Gastroesophageal sphincter (tissue), 4 donors: Measurements from ENCODE around the gene OR6B1. TPM values are rescaled to one million over a fixed set of nuclear protein-coding genes. Genes with fewer than 3 reads are reported as not detected.

Experiments
- ATAC-seq: fragments of 150-250 bp; one replicate; pipeline ENCODE4 v1.9.1; 2016; ENCODE audit warnings: mild to moderate bottlenecking, moderate library complexity
- H3K27ac ChIP-seq, 4 donors: fragments of 200-600 bp; sonication (generic) in 3 of 4; 1 replicate in 3 of 4; 2 replicates in 1 of 4; pipeline ENCODE4 v1.5.1; 2016 to 2019
- H3K27me3 ChIP-seq: fragments of 200-600 bp; sonication (generic); one replicate; pipeline ENCODE4 v1.5.1; 2019
- H3K36me3 ChIP-seq, 2 donors: fragments of 200-600 bp; sonication (generic); one replicate each; pipeline ENCODE4 v1.5.1; 2019; ENCODE audit warnings: control low read depth in 1 of 2
- H3K4me1 ChIP-seq, 3 donors: fragments of 200-600 bp; sonication (generic); 1 replicate in 2 of 3; 2 replicates in 1 of 3; pipeline ENCODE4 v1.5.1; 2016 to 2019; ENCODE audit warnings: control low read depth in 2 of 3
- H3K4me3 ChIP-seq, 2 donors: fragments of 200-600 bp; sonication (generic); one replicate each; pipeline ENCODE4 v1.5.1; 2019; ENCODE audit warnings: mild to moderate bottlenecking in 1 of 2, moderate library complexity in 1 of 2
- H3K9me3 ChIP-seq, 3 donors: fragments of 200-600 bp; sonication (generic); one replicate each; pipeline ENCODE4 v1.5.1; 2017 to 2019; ENCODE audit warnings: control low read depth in 2 of 3
- CTCF ChIP-seq, 4 experiments: fragments of 200-600 bp in 2 of 4; fragments of 450-650 bp in 2 of 4; sonication (generic) in 1 of 4; IDR thresholded peaks; one replicate each; pipeline ENCODE4 v1.5.1; 2017 to 2019; ENCODE audit warnings: antibody characterized with exemption in 4 of 4, mild to moderate bottlenecking in 2 of 4, moderate library complexity in 2 of 4
- EP300 ChIP-seq: sonication (generic); formaldehyde crosslinking; IDR thresholded peaks from one replicate; pipeline ENCODE4 v1.6.1; 2017; ENCODE audit warnings: antibody characterized with exemption, mild to moderate bottlenecking
- POLR2A ChIP-seq, 2 donors: fragments of 450-650 bp; IDR thresholded peaks; one replicate each; pipeline ENCODE4 v1.6.1; 2017; ENCODE audit warnings: antibody characterized with exemption in 2 of 2, mild to moderate bottlenecking in 2 of 2, moderate library complexity in 1 of 2
- POLR2AphosphoS5 ChIP-seq: sonication (generic); formaldehyde crosslinking; IDR thresholded peaks from one replicate; pipeline ENCODE4 v1.6.1; 2017; ENCODE audit warnings: antibody characterized with exemption
- WGBS, 2 donors: methylation state at CpG; one replicate each; pipeline ENCODE4 v1.1.5; 2018; ENCODE audit warnings: low coverage in 1 of 2; 5-methylcytosine and 5-hydroxymethylcytosine counted together
- total RNA-seq, 4 donors: library from RNA; depleted of rRNA; stranded (reverse); fragments of >200 nt; gene quantifications; one replicate each; pipeline ENCODE4 v1.1.0, GENCODE V29; 2016

OR6B1 gene
- not detected for total RNA-seq

DNA sequence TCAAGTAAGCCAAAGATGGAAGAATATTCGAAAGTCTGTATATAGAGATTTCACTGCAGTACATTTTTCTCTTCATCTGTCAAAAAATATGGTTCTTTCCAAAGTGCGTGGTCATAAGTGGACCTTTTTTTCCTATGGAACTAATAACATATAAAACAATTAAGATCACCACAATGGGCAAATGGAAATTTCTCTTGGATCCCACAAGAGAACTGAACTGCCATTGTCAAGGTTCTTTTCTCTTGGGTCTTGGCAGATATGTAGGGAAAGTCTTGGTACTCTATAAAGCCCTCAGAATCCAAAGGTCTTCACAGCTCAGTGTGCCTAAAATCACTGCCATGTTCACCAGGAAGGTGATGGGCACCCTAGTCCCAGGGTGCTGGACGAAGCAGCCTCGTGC, at the start of gene OR6B1:
Gene OR6B1, plus strand, starts transcription at position 301 of the 400 bp plus-strand sequence. CDS start 3,677 bp downstream, outside the sequence.
- no peaks in the 10 kb centered on the region for H3K36me3 ChIP-seq
- no peak within 1 kb of the TSS for H3K27ac ChIP-seq
- no peak within 1 kb of the TSS for H3K4me3 ChIP-seq
- peaks cover 0 to 6% (median 0%) of the 10 kb centered on the region in 3 donors for H3K4me1 ChIP-seq
- ATAC-seq: no peak
- 88 to 91% methylated on average over 3 to 4 of the region's 4 CpGs for WGBS, 2 donors
- no peak for TF ChIP-seq CTCF (IDR thresholded peaks at IDR 0.05)
- no peak for TF ChIP-seq POLR2AphosphoS5
- TF ChIP-seq EP300: no peak
- TF ChIP-seq POLR2A (IDR thresholded peaks at IDR 0.05): no peak
- no peaks in the 10 kb centered on the region for H3K27me3 ChIP-seq
- H3K9me3 ChIP-seq: no peaks in the 10 kb centered on the region

DNA sequence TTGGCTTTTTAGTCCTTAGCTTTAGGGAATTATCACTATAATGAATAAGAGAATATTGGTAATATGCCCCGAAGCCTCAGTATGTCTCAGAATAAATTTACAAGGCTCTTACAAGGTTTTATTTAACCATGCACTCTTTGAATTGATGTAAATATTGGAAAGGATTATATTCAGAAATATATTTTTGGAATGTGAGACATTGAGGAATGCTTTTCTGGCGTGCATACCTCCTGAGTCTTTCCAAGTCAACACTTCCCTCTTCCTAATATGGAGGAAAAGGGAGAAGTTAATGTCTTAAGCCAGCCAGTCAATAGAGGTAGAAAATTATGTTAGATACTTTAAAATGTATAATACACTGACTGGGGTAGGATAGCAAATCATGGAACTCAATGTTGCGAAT, 46.7 kb upstream of the OR6B1 start:
- no peak overlapping the region for H3K4me3 ChIP-seq
- H3K36me3 ChIP-seq: no peaks in the 10 kb centered on the region
- peaks cover 0 to 7% (median 0%) of the 10 kb centered on the region in 3 donors for H3K4me1 ChIP-seq
- no peaks in the 10 kb centered on the region for H3K9me3 ChIP-seq
- 38 to 45% methylated on average over 3 of the region's 3 CpGs for WGBS, 2 donors
- H3K27ac ChIP-seq: no peak overlapping the region
- TF ChIP-seq EP300 (no peak), POLR2AphosphoS5 (no peak), CTCF (IDR thresholded peaks at IDR 0.05) (no peak), POLR2A (IDR thresholded peaks at IDR 0.05) (no peak)
- no peak for ATAC-seq
- H3K27me3 ChIP-seq: no peaks in the 10 kb centered on the region

DNA sequence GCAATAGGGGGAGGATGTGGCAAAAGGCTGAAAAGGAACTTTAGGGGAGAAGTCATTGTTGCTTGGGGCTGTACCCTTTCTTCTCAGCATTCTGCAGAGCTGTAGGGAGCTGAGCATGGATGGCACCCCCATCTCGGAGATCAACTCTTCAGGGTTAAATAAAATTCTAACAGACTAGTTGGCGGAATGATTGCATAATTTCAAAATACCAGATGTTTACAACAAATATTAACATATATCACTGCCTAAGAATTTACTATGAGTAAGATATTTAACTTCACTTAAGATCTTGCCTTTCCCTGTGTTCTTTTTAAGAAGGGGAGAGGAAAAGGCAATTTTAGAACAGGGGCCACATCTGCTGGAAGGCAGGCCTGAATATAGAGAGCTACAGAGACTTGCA, 46.0 kb upstream of the OR6B1 start:
- Histone ChIP-seq H3K4me3 (no peak overlapping the region), H3K36me3 (no peaks in the 10 kb centered on the region), H3K9me3 (no peaks in the 10 kb centered on the region), H3K27me3 (no peaks in the 10 kb centered on the region), H3K4me1 (peaks cover 0 to 7% (median 0%) of the 10 kb centered on the region in 3 donors), H3K27ac (no peak overlapping the region)
- ATAC-seq: no peak
- 79 to 89% methylated on average over 2 of the region's 2 CpGs for WGBS, 2 donors
- TF ChIP-seq EP300 (no peak), POLR2AphosphoS5 (no peak)

DNA sequence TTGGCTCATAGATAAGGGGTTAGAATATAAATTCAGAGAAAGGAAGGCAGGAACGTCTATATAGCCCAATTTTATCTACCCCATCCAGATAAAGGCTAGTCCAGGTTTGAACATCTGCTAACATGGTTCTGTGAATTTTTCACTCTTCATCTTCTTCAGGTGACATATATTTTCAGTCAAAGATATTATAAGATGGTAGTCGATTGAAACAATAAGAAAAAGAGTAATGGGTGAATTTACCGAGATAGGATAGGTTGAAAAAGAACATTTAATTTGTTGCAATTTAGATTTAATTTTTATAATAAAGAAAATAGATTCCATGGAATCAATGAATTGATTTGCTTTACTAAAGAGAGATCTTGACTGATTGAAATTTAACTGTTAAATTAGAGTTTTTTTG, 45.6 kb upstream of the OR6B1 start, which contains the start of gene OR2F1:
Gene OR2F1, plus strand, starts transcription at position 301 of the 400 bp plus-strand sequence. CDS start 5,127 bp downstream, outside the sequence.
- Histone ChIP-seq H3K9me3 (no peaks in the 10 kb centered on the region), H3K27ac (no peak within 1 kb of the TSS), H3K27me3 (no peaks in the 10 kb centered on the region), H3K4me1 (peaks cover 0 to 7% (median 0%) of the 10 kb centered on the region in 3 donors), H3K36me3 (no peaks in the 10 kb centered on the region), H3K4me3 (no peak within 1 kb of the TSS)
- WGBS, 2 donors: 78 to 92% methylated on average over 3 of the region's 3 CpGs
- no peak for TF ChIP-seq POLR2A (IDR thresholded peaks at IDR 0.05)
- TF ChIP-seq EP300: no peak
- TF ChIP-seq POLR2AphosphoS5: no peak
- no peak for TF ChIP-seq CTCF (IDR thresholded peaks at IDR 0.05)
- ATAC-seq: no peak

GRCh38 chr7:143958781-143959180, 41.3 kb upstream of the OR6B1 start:
- WGBS, 2 donors: 58 to 60% methylated on average over 3 of the region's 3 CpGs
- TF ChIP-seq EP300 (no peak), CTCF (IDR thresholded peaks at IDR 0.05) (no peak), POLR2A (IDR thresholded peaks at IDR 0.05) (no peak), POLR2AphosphoS5 (no peak)
- Histone ChIP-seq H3K36me3 (no peaks in the 10 kb centered on the region), H3K27ac (no peak overlapping the region), H3K4me1 (peaks cover 0 to 2% (median 0%) of the 10 kb centered on the region in 3 donors), H3K4me3 (no peak overlapping the region), H3K9me3 (no peaks in the 10 kb centered on the region), H3K27me3 (no peaks in the 10 kb centered on the region)
- no peak for ATAC-seq
